ENCODE measurements around the gene FBXO34.

DNA sequence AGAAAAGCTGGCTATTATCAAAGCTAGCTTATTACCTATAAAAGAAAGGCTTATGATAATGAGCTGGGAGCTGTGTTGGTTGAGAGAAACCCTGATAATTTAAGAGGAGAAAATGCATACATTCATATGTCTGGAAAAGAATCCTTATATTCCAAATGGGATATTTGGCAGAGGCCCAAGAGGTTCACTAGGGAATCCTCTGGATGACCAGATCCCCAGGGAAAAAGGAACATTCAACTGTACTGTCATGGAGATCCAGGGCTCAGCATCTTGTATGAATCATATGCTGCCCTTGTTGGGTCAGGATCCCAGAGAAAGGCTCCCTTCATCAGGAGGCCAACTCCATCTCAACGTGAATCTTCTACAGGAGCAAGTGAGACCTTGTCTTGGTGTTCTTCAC lies 16.6 kb upstream of the FBXO34 start:
- TF ChIP-seq, protein P1, sequence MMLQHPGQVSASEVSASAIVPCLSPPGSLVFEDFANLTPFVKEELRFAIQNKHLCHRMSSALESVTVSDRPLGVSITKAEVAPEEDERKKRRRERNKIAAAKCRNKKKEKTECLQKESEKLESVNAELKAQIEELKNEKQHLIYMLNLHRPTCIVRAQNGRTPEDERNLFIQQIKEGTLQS (IDR thresholded peaks at IDR 0.05; ENCODE audit: borderline replicate concordance, extremely low read depth, low read depth, low read length), result no peak
- TF ChIP-seq CEBPB (IDR thresholded peaks at IDR 0.05; ENCODE audit: borderline replicate concordance in 1 of 2, low read depth in 2 of 2, low read length in 2 of 2) (no peak), CHD2 (IDR thresholded peaks at IDR 0.05; ENCODE audit: borderline replicate concordance, low read depth, low read length) (no peak), POLR2AphosphoS5 (IDR thresholded peaks at IDR 0.05; ENCODE audit: low read length) (no peak), EZH2 (IDR thresholded peaks at IDR 0.05; ENCODE audit: borderline replicate concordance, control insufficient read depth, low read depth, low read length) (no peak), TAF1 (IDR thresholded peaks at IDR 0.05; ENCODE audit: borderline replicate concordance, low read depth, low read length) (no peak), NRF1 (conservative IDR thresholded peaks at IDR 0.05; ENCODE audit: low read depth, low read length) (no peak), MAX (IDR thresholded peaks at IDR 0.05; ENCODE audit: low read depth, low read length) (no peak), BRCA1 (IDR thresholded peaks at IDR 0.05; ENCODE audit: low read depth, low read length) (no peak), EP300 (IDR thresholded peaks at IDR 0.05; ENCODE audit: borderline replicate concordance in 1 of 2, control insufficient read depth in 1 of 2, low read depth in 2 of 2, low read length in 2 of 2) (no peak)
- TF ChIP-seq, protein P2, sequence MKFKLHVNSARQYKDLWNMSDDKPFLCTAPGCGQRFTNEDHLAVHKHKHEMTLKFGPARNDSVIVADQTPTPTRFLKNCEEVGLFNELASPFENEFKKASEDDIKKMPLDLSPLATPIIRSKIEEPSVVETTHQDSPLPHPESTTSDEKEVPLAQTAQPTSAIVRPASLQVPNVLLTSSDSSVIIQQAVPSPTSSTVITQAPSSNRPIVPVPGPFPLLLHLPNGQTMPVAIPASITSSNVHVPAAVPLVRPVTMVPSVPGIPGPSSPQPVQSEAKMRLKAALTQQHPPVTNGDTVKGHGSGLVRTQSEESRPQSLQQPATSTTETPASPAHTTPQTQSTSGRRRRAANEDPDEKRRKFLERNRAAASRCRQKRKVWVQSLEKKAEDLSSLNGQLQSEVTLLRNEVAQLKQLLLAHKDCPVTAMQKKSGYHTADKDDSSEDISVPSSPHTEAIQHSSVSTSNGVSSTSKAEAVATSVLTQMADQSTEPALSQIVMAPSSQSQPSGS (IDR thresholded peaks at IDR 0.05; ENCODE audit: low read length), result no peak

Data from GM12878 (cell line).